ENCODE measurements around the gene SIGLEC11.

DNA sequence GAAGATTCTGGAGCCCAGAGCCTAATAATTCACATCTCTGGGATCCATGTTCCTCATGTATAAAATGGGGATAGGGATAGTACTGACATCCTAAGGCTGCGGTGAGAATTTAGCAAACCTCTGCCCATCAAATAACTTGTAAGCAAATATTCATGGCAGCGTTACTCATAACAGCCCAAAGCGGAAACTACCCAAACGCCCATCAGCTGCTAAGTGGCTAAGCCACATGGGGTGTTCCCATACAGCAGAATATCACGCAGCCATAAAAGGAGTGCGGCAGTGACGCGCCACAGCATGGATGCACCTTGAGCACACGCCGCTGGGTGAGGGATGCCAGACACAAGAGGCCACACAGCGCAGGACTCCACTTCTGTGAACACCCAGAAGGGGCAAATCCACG lies 44.5 kb upstream of the SIGLEC11 start:
- TF ChIP-seq ZNF510 (CRISPR knock-in tag; IDR thresholded peaks at IDR 0.05; ENCODE audit: low read depth) (no peak), ESRRA (CRISPR knock-in tag; IDR thresholded peaks at IDR 0.05; ENCODE audit: low read depth) (no peak), RAD21 (CRISPR knock-in tag; IDR thresholded peaks at IDR 0.05) (no peak), TCF12 (IDR thresholded peaks at IDR 0.05) (no peak), TCF12 (CRISPR knock-in tag; IDR thresholded peaks at IDR 0.05) (no peak), ZBTB46 (CRISPR knock-in tag; IDR thresholded peaks at IDR 0.05; ENCODE audit: borderline replicate concordance) (no peak)
